Right ventricle myocardium inferior (tissue), 1 donor: Measurements from ENCODE around the gene NMT2. TPM values are rescaled to one million over a fixed set of nuclear protein-coding genes. Genes with fewer than 3 reads are reported as not detected.

Experiments used
- ATAC-seq: fragments of 200-7000 bp; cut with Tn5 transposase; one replicate; pipeline ENCODE4 v1.9.1; 2020; ENCODE audit warnings: mild to moderate bottlenecking, moderate library complexity
- DNase-seq: peaks from one replicate; pipeline ENCODE4 v3.0.0; 2021; ENCODE audit errors: missing footprints
- intact Hi-C: fragments of 100-400 bp; cut with DNase I; formaldehyde crosslinking; loops from one replicate; pipeline ENCODE4 v1.11.0; 2022
- total RNA-seq: library from RNA; stranded (reverse); fragmentation: NEBNext Ultra II Directional; extraction: Animal tissue kit (Norgen Biotek cat#: 25700); gene quantifications from one replicate; pipeline ENCODE4 v1.2.1, GENCODE V29; 2021
- donor health status: DM: no; HTN: yes; CAD: no; lungs with severe emphysema.

Gene NMT2
- total RNA-seq, 1 donor from 2014 or later, result 14.3 TPM

- intact Hi-C loops, result no loop called here
- DNase-seq (no peak), ATAC-seq (no peak)
These were observed 15.4 kb upstream of the NMT2 start for GRCh38 chr10:15183689-15184481.

DNA sequence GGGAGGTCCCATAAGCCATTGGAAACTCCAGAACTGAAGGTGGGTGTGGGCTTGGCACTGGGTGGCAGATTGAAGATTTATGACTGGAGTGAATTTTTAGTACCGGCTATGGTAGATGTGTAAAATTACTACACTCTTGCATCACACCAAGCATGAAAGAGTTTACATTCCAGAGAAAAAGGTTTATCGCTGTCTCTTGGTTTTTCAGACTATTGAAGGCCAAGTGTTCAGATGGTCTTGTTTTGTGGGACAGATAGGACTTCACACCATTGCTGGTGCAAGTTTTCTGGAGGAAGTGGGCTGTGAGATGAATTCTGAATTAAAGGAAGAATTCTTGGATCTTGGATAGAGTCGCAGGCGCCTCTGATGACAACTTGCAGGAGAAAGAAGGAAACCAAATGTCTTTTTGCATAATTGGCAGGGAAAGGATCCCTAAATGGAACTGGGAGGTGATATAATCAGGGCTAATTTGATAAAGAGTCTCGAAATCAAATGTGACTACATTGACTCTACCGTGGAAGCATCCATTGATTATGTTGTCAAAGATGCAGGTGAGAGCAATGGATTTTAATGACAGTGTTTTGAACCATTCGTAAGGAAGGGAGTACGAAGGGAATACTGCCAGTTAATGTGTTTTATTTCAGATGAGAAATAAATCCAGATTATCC, 14.2 kb upstream of the NMT2 start:
- DNase-seq (no peak), ATAC-seq (peak; percentile 34)
- intact Hi-C loops, result no loop called here

- DNase-seq, result no peak
- intact Hi-C loops, result no loop called here
- no peak for ATAC-seq
These were observed 13.2 kb upstream of the NMT2 start for GRCh38 chr10:15181576-15182156.

DNA sequence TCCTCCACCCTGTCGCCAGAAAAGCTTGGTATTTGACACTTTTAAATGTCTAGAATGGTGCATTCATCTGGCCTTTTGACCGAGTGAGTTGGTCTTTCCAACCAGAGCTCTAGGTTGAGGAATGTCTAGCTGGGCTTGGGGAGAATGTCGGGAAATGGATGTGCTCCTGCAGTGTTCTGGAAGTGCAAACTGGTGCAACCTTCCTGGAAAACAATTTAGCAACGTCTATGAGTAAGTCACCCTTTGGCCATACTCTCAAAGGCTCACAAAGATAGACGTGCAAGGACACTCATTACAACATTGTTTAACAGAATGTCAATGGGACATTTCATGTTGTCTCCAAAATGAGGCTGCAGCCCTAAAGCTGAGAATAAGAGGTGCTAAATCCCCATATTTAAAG, 12.2 kb upstream of the NMT2 start:
- ATAC-seq (no peak), DNase-seq (no peak)
- intact Hi-C loops, result no loop called here

DNA sequence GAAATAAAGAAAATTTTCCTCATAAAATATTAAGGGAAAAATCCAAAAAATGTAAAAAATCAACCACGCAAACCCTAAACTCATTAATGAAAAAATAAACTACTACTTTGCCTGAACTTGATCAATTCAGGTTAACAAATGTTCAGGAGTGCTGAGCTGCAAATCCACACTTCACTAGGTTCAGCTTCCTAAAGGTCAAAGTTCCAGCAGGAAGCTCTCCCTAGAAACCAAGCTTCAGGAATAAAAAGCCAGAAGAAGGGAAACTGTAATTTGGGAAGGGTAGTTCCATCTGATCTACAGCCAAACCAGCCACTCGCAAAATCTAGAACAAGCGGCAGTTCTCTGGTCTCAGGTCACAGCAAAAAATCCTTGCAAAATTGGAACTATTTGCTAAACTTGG, 7.8 kb upstream of the NMT2 start:
- intact Hi-C loops, result no loop called here
- DNase-seq, result no peak
- no peak for ATAC-seq

DNA sequence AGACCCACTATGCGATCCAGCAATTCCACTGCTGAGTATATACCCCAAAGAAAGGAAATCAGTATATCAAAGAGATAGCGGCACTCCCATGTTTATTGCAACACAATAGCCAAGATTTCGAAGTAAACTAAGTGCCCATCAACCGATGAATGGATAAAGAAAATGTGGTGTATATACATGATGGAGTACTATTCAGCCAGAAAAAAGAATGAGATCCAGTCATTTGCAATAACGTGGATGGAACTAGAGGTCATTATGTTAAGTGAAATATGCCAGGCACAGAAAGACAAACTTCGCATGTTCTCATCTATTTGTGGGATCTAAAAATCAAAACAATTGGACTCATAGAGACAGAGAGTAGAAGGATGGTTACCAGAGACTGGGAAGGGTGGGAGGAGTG, 7.1 kb upstream of the NMT2 start:
- intact Hi-C loops, result no loop called here
- no peak for DNase-seq
- no peak for ATAC-seq

GRCh38 chr10:15172306-15172840, 3.9 kb upstream of the NMT2 start:
- DNase-seq (no peak), ATAC-seq (no peak)
- intact Hi-C loops, result no loop called here

- ATAC-seq, result no peak
- DNase-seq, result no peak
- intact Hi-C loops, result loop anchor here (2.0 to 10.0 kb wide), 5 partner anchors 27 to 565 kb away; partner anchors contain the start of genes MEIG1 and SUV39H2
These were observed 1.3 kb upstream of the NMT2 start for GRCh38 chr10:15169555-15170401.

DNA sequence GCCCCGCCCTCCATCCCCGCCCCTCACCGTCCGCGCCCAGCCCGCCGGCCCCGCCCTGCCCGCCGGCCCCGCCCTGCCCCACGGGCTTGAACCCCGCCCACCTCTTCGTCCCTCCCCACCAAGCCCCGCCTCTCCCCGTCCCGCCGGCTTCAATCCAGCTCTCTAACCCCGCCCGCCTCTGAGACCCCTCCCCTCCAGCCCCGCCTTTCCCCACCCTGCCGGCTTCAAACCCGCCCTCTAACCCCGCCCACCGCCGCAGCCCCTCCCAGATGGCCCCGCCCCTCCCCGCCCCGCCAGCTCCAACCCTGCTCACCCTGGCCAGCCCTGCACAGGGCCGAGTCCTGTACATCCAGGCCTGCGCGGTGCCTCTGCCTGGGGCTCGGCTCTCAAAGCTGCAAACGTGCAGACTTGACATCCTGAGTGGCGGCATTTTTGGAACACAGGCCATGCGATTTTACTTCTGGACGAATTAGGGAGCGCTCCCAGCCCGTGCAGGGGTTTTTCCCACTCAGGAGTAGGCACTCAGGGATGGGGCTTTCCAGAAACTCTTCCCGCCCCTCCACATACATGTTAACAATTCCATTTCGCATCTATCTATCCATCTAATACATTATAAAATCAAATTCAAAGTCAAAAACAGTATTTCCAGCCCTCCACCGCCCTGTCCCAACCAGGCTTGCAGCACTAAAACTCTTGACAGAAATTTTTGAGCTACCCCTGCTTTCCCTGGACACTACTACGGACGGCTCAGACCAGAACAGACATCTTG, 477 bp upstream of the NMT2 start:
- DNase-seq (peak; percentile 96), ATAC-seq (peak; percentile 91)
- intact Hi-C loops, result loop anchor here (2.0 to 10.0 kb wide), 5 partner anchors 28 to 564 kb away; partner anchors contain the start of genes MEIG1 and SUV39H2

GRCh38 chr10:15167411-15168290, 842 bp downstream of the NMT2 start:
- ATAC-seq, result peak; percentile 6
- intact Hi-C loops, result loop anchor here (2.0 to 10.0 kb wide), 5 partner anchors 29 to 563 kb away; partner anchors contain the start of genes MEIG1 and SUV39H2
- peak; percentile 71 for DNase-seq

DNA sequence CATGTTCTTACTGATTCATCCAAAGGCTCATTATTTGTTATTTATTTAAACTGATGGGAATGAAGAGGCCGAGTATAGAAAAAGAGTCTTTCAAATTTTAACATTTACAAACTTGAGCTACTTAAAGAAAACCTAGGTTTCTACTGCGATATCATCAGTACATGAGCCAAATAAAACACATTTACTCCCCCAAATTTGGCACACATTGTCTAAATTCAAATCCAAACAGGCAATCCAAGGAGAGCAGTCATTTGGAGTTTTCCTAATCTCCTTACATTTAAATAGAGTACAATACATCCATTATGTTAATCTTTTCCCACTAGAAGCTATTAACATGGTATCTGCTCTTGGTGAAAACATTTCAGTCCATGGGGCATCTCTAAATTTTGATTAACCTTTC, 2.2 kb downstream of the NMT2 start:
- DNase-seq, result no peak
- no peak for ATAC-seq
- intact Hi-C loops, result loop anchor here (5.0 to 10.0 kb wide), 3 partner anchors 54 to 562 kb away; partner anchors contain the start of gene SUV39H2

GRCh38 chr10:15163253-15163828, 5.2 kb downstream of the NMT2 start:
- DNase-seq (no peak), ATAC-seq (no peak)
- intact Hi-C loops, result loop anchor here (10.0 kb wide), 1 partner anchor 559 kb away; no protein-coding TSS in a partner anchor

GRCh38 chr10:15158972-15159371, 9.5 kb downstream of the NMT2 start:
- intact Hi-C loops, result no loop called here
- no peak for DNase-seq
- ATAC-seq, result no peak

- ATAC-seq (no peak), DNase-seq (no peak)
- intact Hi-C loops, result no loop called here
These were observed 10.0 kb downstream of the NMT2 start for GRCh38 chr10:15158448-15158847.

DNA sequence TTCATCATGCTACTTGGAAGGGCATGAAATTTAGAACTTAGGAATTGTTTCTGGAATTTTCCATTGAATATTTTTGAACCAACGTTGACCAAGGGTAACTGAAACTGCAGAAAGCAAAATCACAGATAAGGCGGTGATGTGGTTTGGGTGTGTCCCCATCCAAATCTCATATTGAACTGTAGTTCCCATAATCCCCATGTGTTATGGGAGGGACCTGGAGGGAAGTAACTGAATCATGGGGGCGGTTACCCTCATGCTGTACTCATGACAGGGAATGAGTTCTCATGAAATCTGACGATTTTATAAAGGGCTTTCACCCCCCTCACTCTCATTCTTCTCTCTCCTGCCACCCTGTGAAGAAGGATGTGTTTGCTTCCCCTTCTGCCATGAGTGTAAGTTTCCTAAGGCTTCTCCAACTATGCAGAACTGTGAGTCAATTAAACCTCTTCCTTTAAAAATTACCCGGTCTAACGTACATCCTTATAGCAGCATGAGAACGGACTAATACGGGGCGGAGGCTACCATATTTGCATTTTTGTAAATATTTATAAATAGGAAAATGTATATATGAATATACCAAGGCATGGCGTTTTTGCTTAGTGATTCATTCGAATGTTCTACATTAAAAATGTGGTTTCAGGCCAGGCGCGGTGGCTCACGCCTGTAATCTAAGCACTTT, 12.4 kb downstream of the NMT2 start:
- DNase-seq (no peak), ATAC-seq (no peak)
- intact Hi-C loops, result no loop called here

DNA sequence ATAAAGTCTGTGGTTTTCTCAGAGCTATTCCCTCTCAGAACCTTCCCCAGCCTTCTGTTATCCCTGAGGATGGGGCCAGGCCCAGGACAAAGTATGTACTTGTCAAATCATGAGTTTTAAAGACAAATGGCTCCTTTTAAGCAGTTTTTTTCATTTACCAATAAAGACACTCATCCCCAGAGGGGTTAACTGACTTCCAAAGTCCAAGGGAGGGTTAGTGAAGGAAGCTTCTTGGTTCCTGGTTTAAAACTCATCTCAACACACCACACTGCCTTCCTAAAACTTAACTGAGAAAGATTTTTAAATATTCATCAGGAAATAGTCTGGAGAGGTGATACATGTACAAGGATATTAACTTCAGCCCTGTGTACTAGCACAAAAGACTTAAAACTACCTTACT, 15.9 kb downstream of the NMT2 start:
- intact Hi-C loops, result no loop called here
- DNase-seq (no peak), ATAC-seq (no peak)
